H9 (cell line): Measurements from ENCODE around the gene TAF1C. TPM values are rescaled to one million over a fixed set of nuclear protein-coding genes. Genes with fewer than 3 reads are reported as not detected.

ENCODE experiments used
- DNase-seq: peaks from one replicate; pipeline ENCODE4 v3.0.0-alpha.2; 2017
- H2AFZ ChIP-seq: one replicate; pipeline ENCODE4 v1.6.1; 2013; ENCODE audit warnings: mild to moderate bottlenecking, low read length, control low read depth, moderate library complexity
- H2AK5ac ChIP-seq: 2 replicates; pipeline ENCODE4 v1.6.1; 2013; ENCODE audit warnings: low read length, control low read depth, mixed read lengths; ENCODE audit not compliant: insufficient read length
- H2BK120ac ChIP-seq: one replicate; pipeline ENCODE4 v1.6.1; 2013; ENCODE audit warnings: low read depth, mild to moderate bottlenecking, low read length, control low read depth, inconsistent platforms; ENCODE audit not compliant: poor library complexity, severe bottlenecking
- H2BK12ac ChIP-seq: 2 replicates; pipeline ENCODE4 v1.6.1; 2013; ENCODE audit warnings: low read length, control low read depth, mixed read lengths, low read depth; ENCODE audit not compliant: insufficient read length
- H2BK15ac ChIP-seq: 2 replicates; pipeline ENCODE4 v1.6.1; 2013; ENCODE audit warnings: low read depth, low read length, control low read depth
- H2BK20ac ChIP-seq: one replicate; pipeline ENCODE4 v1.6.1; 2013; ENCODE audit warnings: low read depth, mild to moderate bottlenecking, low read length, control low read depth, inconsistent platforms; ENCODE audit not compliant: poor library complexity, severe bottlenecking
- H2BK5ac ChIP-seq: 2 replicates; pipeline ENCODE4 v1.6.1; 2013; ENCODE audit warnings: low read length, control low read depth, mixed read lengths; ENCODE audit not compliant: insufficient read length
- H3K14ac ChIP-seq: 2 replicates; pipeline ENCODE4 v1.6.1; 2013; ENCODE audit warnings: low read length, control low read depth; ENCODE audit not compliant: insufficient read depth
- H3K18ac ChIP-seq: 2 replicates; pipeline ENCODE4 v1.6.1; 2013; ENCODE audit warnings: low read depth, mild to moderate bottlenecking, mixed read lengths, low read length, control low read depth; ENCODE audit not compliant: insufficient read length
- H3K23ac ChIP-seq: 2 replicates; pipeline ENCODE4 v1.6.1; 2013; ENCODE audit warnings: low read length, control low read depth, mixed read lengths, low read depth; ENCODE audit not compliant: insufficient read length
- H3K23me2 ChIP-seq: 2 replicates; pipeline ENCODE4 v1.6.1; 2013; ENCODE audit warnings: low read depth, mild to moderate bottlenecking, mixed read lengths, low read length, control low read depth; ENCODE audit not compliant: insufficient read length, poor library complexity, severe bottlenecking
- H3K27ac ChIP-seq: 2 replicates; pipeline ENCODE4 v1.5.1; 2013; ENCODE audit warnings: low read length, control low read depth, mixed read lengths, low read depth; ENCODE audit not compliant: insufficient read length
- H3K27me3 ChIP-seq: 2 replicates; pipeline ENCODE4 v1.6.1; 2013; ENCODE audit warnings: low read length, control low read depth, inconsistent platforms; ENCODE audit not compliant: insufficient read depth
- H3K4ac ChIP-seq: 2 replicates; pipeline ENCODE4 v1.6.1; 2013; ENCODE audit warnings: low read depth, mild to moderate bottlenecking, control low read depth, inconsistent platforms, low read length, moderate library complexity
- H3K4me1 ChIP-seq: 2 replicates; pipeline ENCODE4 v1.6.1; 2013; ENCODE audit warnings: low read length, control low read depth, inconsistent platforms; ENCODE audit not compliant: insufficient read depth
- H3K4me2 ChIP-seq: 2 replicates; pipeline ENCODE4 v1.6.1; 2013; ENCODE audit warnings: low read length, control low read depth, mixed read lengths; ENCODE audit not compliant: insufficient read length, insufficient read depth
- H3K56ac ChIP-seq: 2 replicates; pipeline ENCODE4 v1.6.1; 2013; ENCODE audit warnings: low read depth, mild to moderate bottlenecking, mixed read lengths, low read length, control low read depth; ENCODE audit not compliant: insufficient read length
- H3K79me1 ChIP-seq: 2 replicates; pipeline ENCODE4 v1.6.1; 2013; ENCODE audit warnings: low read depth, mild to moderate bottlenecking, moderate library complexity, low read length, control low read depth, inconsistent platforms; ENCODE audit not compliant: insufficient read depth, poor library complexity, severe bottlenecking
- H3K79me2 ChIP-seq: 2 replicates; pipeline ENCODE4 v1.6.1; 2013; ENCODE audit warnings: low read length, control low read depth, inconsistent platforms; ENCODE audit not compliant: insufficient read depth
- H3K9ac ChIP-seq: 2 replicates; pipeline ENCODE4 v1.6.1; 2013; ENCODE audit warnings: low read length, control low read depth, mixed read lengths; ENCODE audit not compliant: insufficient read length; ENCODE audit errors: extremely low read depth
- H3K9me3 ChIP-seq: one replicate; pipeline ENCODE4 v1.6.1; 2013; ENCODE audit warnings: low read depth, low read length, inconsistent platforms; ENCODE audit not compliant: control insufficient read depth
- H3T11ph ChIP-seq: one replicate; pipeline ENCODE4 v1.6.1; 2013; ENCODE audit warnings: mild to moderate bottlenecking, low read length, control low read depth, inconsistent platforms
- H4K20me1 ChIP-seq: one replicate; pipeline ENCODE4 v1.6.1; 2013; ENCODE audit not compliant: control insufficient read depth, insufficient read length, insufficient read depth
- H4K5ac ChIP-seq: 2 replicates; pipeline ENCODE4 v1.6.1; 2013; ENCODE audit warnings: low read depth, mild to moderate bottlenecking, mixed read lengths, low read length, control low read depth; ENCODE audit not compliant: insufficient read length
- H4K8ac ChIP-seq: replicated peaks from 2 replicates; pipeline ENCODE4 v1.6.1; 2013; ENCODE audit warnings: low read length, control low read depth, mixed read lengths, low read depth; ENCODE audit not compliant: insufficient read length
- H4K91ac ChIP-seq: 2 replicates; pipeline ENCODE4 v1.6.1; 2013; ENCODE audit warnings: low read depth, mild to moderate bottlenecking, moderate library complexity, mixed read lengths, low read length, control low read depth; ENCODE audit not compliant: insufficient read length
- H3K27ac Mint-ChIP-seq, 3 experiments: 2 replicates in 2 of 3; 3 replicates in 1 of 3; pipeline ENCODE4 v1.8.0; 2020 to 2021; ENCODE audit warnings: mixed read lengths in 3 of 3, mild to moderate bottlenecking in 1 of 3, moderate library complexity in 1 of 3
- H3K27me3 Mint-ChIP-seq: 2 replicates; pipeline ENCODE4 v1.8.0; 2021; ENCODE audit warnings: low read depth, mild to moderate bottlenecking, moderate library complexity, mixed read lengths
- H3K36me3 Mint-ChIP-seq, 3 experiments: 2 replicates in 2 of 3; 3 replicates in 1 of 3; pipeline ENCODE4 v1.8.0; 2020 to 2021; ENCODE audit warnings: low read depth in 3 of 3, mixed read lengths in 3 of 3; ENCODE audit not compliant: insufficient read depth in 1 of 3
- H3K4me1 Mint-ChIP-seq, 2 experiments: 2 replicates each; pipeline ENCODE4 v1.8.0; 2020; ENCODE audit warnings: mixed read lengths in 2 of 2
- H3K4me3 Mint-ChIP-seq, 2 experiments: 2 replicates in 1 of 2; 3 replicates in 1 of 2; pipeline ENCODE4 v1.8.0; 2020 to 2021; ENCODE audit warnings: mild to moderate bottlenecking in 2 of 2, mixed read lengths in 2 of 2, moderate library complexity in 1 of 2
- H3K9me3 Mint-ChIP-seq, 2 experiments: 2 replicates in 1 of 2; 3 replicates in 1 of 2; pipeline ENCODE4 v1.8.0; 2020; ENCODE audit warnings: mild to moderate bottlenecking in 2 of 2, mixed read lengths in 2 of 2, moderate library complexity in 1 of 2
- WGBS: extraction: QIAGEN DNeasy Blood & Tissue Kit; methylation state at CpG from one replicate; pipeline ENCODE4 v1.1.7; 2013; ENCODE audit warnings: missing lambda C conversion rate, low lambda C conversion rate, mixed read lengths; ENCODE audit not compliant: insufficient read length; ENCODE audit errors: extremely low coverage; 5-methylcytosine and 5-hydroxymethylcytosine counted together
- total RNA-seq: library from RNA; stranded (reverse); gene quantifications from 2 replicates; pipeline ENCODE4 v1.2.1, GENCODE V29; 2021
- TF ChIP-seq, protein P1 (sequence below): fragments of 200-600 bp; sonication (generic); conservative IDR thresholded peaks from 3 replicates; pipeline ENCODE4 v1.8.0; 2021; ENCODE audit warnings: antibody characterized with exemption, mild to moderate bottlenecking

The TAF1C gene
- total RNA-seq, 1 experiment from 2014 or later: 78.6 TPM

DNA sequence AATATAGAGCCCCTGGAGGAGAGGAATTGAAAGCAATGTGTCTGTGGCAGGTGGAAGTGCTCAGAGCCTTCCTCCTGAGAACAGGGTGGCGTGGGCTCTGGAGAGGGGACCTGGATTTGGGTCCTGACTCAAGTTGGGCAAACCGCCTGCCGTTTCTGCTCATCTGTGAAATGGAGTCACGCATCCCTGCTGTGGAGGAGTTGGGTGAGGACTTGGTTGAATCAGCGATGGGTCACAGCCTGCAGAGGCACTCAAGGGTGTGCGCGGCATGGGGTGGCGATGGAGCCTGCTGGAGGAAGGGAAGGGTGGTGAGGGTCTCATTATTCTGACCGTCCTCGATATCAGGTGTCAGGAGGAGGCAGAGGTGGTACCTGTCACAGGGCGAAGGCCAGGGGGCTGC, 7.2 kb upstream of the TAF1C start:
- Histone ChIP-seq H3K4ac (no peak overlapping the region), H2AK5ac (no peak overlapping the region), H4K5ac (no peak overlapping the region), H2BK15ac (no peak overlapping the region), H3K18ac (no peak overlapping the region), H3T11ph (no peak overlapping the region), H3K79me1 (no peaks in the 10 kb centered on the region), H3K27me3 (no peaks in the 10 kb centered on the region), H3K79me2 (no peaks in the 10 kb centered on the region), H4K8ac (no peak overlapping the region), H2AFZ (no peak overlapping the region), H3K4me1 (no peaks in the 10 kb centered on the region), H2BK12ac (no peak overlapping the region), H3K23ac (no peak overlapping the region), H3K9me3 (no peaks in the 10 kb centered on the region), H3K23me2 (no peaks in the 10 kb centered on the region), H3K14ac (no peak overlapping the region), H2BK120ac (no peak overlapping the region), H4K20me1 (no peaks in the 10 kb centered on the region), H4K91ac (no peak overlapping the region), H2BK20ac (no peak overlapping the region), H3K56ac (no peak overlapping the region), H3K4me2 (no peak overlapping the region), H2BK5ac (no peak overlapping the region), H3K27ac (no peak overlapping the region), H3K9ac (no peak overlapping the region)
- no CpG with 5 or more reads among the region's 11 CpGs for WGBS
- H3K9me3 Mint-ChIP-seq: no peaks in the 10 kb centered on the region; a peak in 1 of 5 replicates
- H3K27ac Mint-ChIP-seq: peak overlapping the region in 1 of 3 experiments; percentile 25; a peak in 3 of 7 replicates
- H3K27me3 Mint-ChIP-seq: peaks cover 4% of the 10 kb centered on the region; the same call in 1 of the 2 replicates
- no peaks in the 10 kb centered on the region for H3K36me3 Mint-ChIP-seq
- peaks cover 4 to 22% of the 10 kb centered on the region in 2 experiments; a peak in 3 of 4 replicates for H3K4me1 Mint-ChIP-seq
- DNase-seq: no peak
- TF ChIP-seq, protein P1, sequence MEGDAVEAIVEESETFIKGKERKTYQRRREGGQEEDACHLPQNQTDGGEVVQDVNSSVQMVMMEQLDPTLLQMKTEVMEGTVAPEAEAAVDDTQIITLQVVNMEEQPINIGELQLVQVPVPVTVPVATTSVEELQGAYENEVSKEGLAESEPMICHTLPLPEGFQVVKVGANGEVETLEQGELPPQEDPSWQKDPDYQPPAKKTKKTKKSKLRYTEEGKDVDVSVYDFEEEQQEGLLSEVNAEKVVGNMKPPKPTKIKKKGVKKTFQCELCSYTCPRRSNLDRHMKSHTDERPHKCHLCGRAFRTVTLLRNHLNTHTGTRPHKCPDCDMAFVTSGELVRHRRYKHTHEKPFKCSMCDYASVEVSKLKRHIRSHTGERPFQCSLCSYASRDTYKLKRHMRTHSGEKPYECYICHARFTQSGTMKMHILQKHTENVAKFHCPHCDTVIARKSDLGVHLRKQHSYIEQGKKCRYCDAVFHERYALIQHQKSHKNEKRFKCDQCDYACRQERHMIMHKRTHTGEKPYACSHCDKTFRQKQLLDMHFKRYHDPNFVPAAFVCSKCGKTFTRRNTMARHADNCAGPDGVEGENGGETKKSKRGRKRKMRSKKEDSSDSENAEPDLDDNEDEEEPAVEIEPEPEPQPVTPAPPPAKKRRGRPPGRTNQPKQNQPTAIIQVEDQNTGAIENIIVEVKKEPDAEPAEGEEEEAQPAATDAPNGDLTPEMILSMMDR: no peak
- no peak overlapping the region for H3K4me3 Mint-ChIP-seq
